RWPE2 (cell line): Measurements from ENCODE around the gene TMEM116.
"Not testable (repeated sequence)": the region's sequence is repeated elsewhere in the genome, so short reads cannot be mapped to it uniquely, and the experiment has no call there.

Experiments
- ATAC-seq: fragments of 200-7000 bp; cut with Tn5 transposase; 3 replicates; pipeline ENCODE4 v1.9.1; 2021; ENCODE audit warnings: low read depth
- DNase-seq: peaks from one replicate; pipeline ENCODE4 v3.0.0-alpha.2; 2020; ENCODE audit warnings: low spot score
- H3K27ac ChIP-seq: fragments of 450-650 bp; 2 replicates; pipeline ENCODE4 v1.5.1; 2017; ENCODE audit warnings: mild to moderate bottlenecking; ENCODE audit not compliant: poor library complexity, severe bottlenecking
- H3K27me3 ChIP-seq: fragments of 250-450 bp; sonication (Bioruptor Pico); 2 replicates; pipeline ENCODE4 v1.5.1; 2021; ENCODE audit warnings: mild to moderate bottlenecking, moderate library complexity; ENCODE audit not compliant: insufficient read depth, poor library complexity, severe bottlenecking
- H3K36me3 ChIP-seq: fragments of 250-450 bp; sonication (Bioruptor Pico); 2 replicates; pipeline ENCODE4 v1.5.1; 2020; ENCODE audit warnings: low read depth, mild to moderate bottlenecking, moderate library complexity
- H3K4me1 ChIP-seq: fragments of 250-450 bp; sonication (Bioruptor Pico); 2 replicates; pipeline ENCODE4 v1.5.1; 2021; ENCODE audit warnings: mild to moderate bottlenecking, moderate library complexity; ENCODE audit not compliant: insufficient read depth, poor library complexity, severe bottlenecking
- H3K4me3 ChIP-seq: fragments of 250-450 bp; sonication (Bioruptor Pico); 2 replicates; pipeline ENCODE4 v1.5.1; 2021; ENCODE audit warnings: mild to moderate bottlenecking, moderate library complexity; ENCODE audit not compliant: severe bottlenecking
- H3K9me3 ChIP-seq: fragments of 250-450 bp; sonication (Bioruptor Pico); 2 replicates; pipeline ENCODE4 v1.5.1; 2021; ENCODE audit warnings: mild to moderate bottlenecking, moderate library complexity; ENCODE audit not compliant: severe bottlenecking
- CTCF ChIP-seq: fragments of 450-650 bp; IDR thresholded peaks from one replicate; pipeline ENCODE4 v1.5.1; 2017; ENCODE audit warnings: mild to moderate bottlenecking, moderate library complexity; ENCODE audit not compliant: poor library complexity, severe bottlenecking

The TMEM116 gene

GRCh38 chr12:112012775-112013600 is at the start of gene TMEM116, which contains the start of gene ERP29:
TMEM116 (minus strand) TSS chr12:112013165; CDS start chr12:112005270, 7,895 bp downstream.
ERP29 (plus strand) TSS chr12:112013426; CDS start chr12:112013466, 40 bp downstream.
- peak; percentile 29 for TF ChIP-seq CTCF
- H3K36me3 ChIP-seq: peaks cover 18% of the 10 kb centered on the region
- peaks cover 4% of the 10 kb centered on the region for H3K4me1 ChIP-seq
- ATAC-seq (peak; percentile 70), DNase-seq (peak; percentile 98)
- no peaks in the 10 kb centered on the region for H3K9me3 ChIP-seq
- peak within 1 kb of the TSS; percentile 88 for H3K27ac ChIP-seq
- H3K27me3 ChIP-seq: no peaks in the 10 kb centered on the region
- peak within 1 kb of the TSS; percentile 89 for H3K4me3 ChIP-seq

DNA sequence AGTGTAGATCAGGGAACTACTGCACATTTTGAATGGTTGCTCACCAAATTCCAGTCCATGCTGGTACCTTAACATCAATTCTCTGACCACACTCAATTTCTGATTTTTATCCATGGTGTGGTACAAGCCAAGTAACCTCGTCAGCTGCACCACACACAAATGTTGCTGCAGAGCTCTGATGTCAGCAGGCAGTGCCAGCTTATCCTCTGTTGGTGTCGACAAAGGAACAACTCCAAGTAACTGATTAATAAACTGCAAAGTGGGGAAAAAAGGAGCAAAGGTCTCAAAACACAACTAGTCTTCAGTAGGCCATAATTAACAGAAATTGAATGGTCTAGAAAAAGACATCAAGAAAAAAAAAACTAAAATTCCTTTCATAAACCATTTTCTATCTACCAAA is 48.2 kb upstream of the TMEM116 start:
- TF ChIP-seq CTCF: no peak
- Histone ChIP-seq H3K27me3 (no peaks in the 10 kb centered on the region), H3K9me3 (no peaks in the 10 kb centered on the region), H3K27ac (no peak overlapping the region), H3K36me3 (peaks cover 93% of the 10 kb centered on the region), H3K4me3 (no peak overlapping the region), H3K4me1 (no peaks in the 10 kb centered on the region)
- no peak for DNase-seq
- no peak for ATAC-seq

- Histone ChIP-seq H3K27me3 (no peaks in the 10 kb centered on the region), H3K4me3 (no peak overlapping the region), H3K36me3 (peaks cover 95% of the 10 kb centered on the region), H3K4me1 (no peaks in the 10 kb centered on the region), H3K9me3 (no peaks in the 10 kb centered on the region), H3K27ac (no peak overlapping the region)
- no peak for TF ChIP-seq CTCF
- ATAC-seq (no peak), DNase-seq (no peak)
Observed at GRCh38 chr12:112049351-112049750, 36.4 kb upstream of the TMEM116 start.

DNA sequence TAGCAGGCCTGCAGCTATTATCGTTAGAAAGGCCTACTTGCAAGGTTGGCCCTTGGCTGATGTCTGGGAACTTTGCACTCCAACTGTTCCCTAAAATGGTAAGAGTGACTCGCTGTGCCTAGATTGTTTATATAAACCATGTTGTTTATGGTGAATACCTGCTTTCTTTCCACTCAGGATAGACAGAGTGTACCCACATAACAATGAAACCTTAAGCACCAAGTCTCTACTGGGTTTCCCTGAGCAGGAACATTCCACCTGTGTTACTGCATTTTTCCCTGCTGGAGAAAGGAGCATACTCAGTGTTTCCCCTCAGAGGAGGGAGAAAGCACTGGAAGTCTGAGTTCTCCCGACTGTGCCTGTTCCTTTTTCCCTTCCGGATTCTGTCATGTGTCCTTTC is 33.0 kb upstream of the TMEM116 start:
- no peak overlapping the region for H3K27ac ChIP-seq
- no peak overlapping the region for H3K4me3 ChIP-seq
- peaks cover 95% of the 10 kb centered on the region for H3K36me3 ChIP-seq
- ATAC-seq (no peak), DNase-seq (no peak)
- no peaks in the 10 kb centered on the region for H3K27me3 ChIP-seq
- no peak for TF ChIP-seq CTCF
- H3K9me3 ChIP-seq: no peaks in the 10 kb centered on the region
- no peaks in the 10 kb centered on the region for H3K4me1 ChIP-seq

DNA sequence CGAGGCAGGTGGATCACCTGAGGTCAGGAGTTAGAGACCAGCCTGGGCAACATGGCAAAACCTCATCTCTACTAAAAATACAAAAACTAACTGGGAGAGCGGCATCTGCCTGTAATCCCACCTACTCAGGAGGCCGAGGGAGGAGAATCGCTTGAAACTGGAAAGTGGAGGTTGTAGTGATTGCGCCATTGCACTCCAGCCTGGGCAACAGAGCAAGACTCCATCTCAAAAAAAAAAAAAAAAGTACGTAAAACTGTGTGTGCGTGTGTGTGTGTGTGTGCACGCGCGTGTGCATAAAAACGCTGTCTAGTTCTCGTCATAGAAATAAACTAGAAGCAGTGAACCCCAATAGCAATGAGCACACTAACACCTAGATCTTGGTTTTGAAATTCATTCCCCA is 23.6 kb upstream of the TMEM116 start:
- H3K27ac ChIP-seq, ATAC-seq, H3K4me3 ChIP-seq, DNase-seq, H3K4me1 ChIP-seq, H3K27me3 ChIP-seq, H3K9me3 ChIP-seq: not testable (repeated sequence)
- H3K36me3 ChIP-seq: peaks cover 92% of the 10 kb centered on the region
